Osteocyte (in vitro differentiated cells): ENCODE measurements around the gene CREB3L2. TPM values are rescaled to one million over a fixed set of nuclear protein-coding genes. Genes with fewer than 3 reads are reported as not detected.
A peak's percentile ranks its signal among the peaks of the same experiment; 100 is the strongest.
"Not testable (repeated sequence)": the region's sequence is repeated elsewhere in the genome, so short reads cannot be mapped to it uniquely, and the experiment has no call there.

Experiments used
- DNase-seq: peaks from one replicate; pipeline ENCODE4 v3.0.0; 2021; ENCODE audit warnings: mixed read lengths; ENCODE audit not compliant: unreplicated experiment; ENCODE audit errors: extremely low spot score
- H3K27ac Mint-ChIP-seq: one replicate; pipeline ENCODE4 v1.8.0; 2021; ENCODE audit warnings: mild to moderate bottlenecking, mixed read lengths; ENCODE audit not compliant: unreplicated experiment
- H3K27me3 Mint-ChIP-seq: one replicate; pipeline ENCODE4 v1.8.0; 2021; ENCODE audit warnings: mixed read lengths; ENCODE audit not compliant: unreplicated experiment
- H3K36me3 Mint-ChIP-seq: one replicate; pipeline ENCODE4 v1.8.0; 2021; ENCODE audit warnings: mixed read lengths; ENCODE audit not compliant: unreplicated experiment
- H3K4me1 Mint-ChIP-seq: one replicate; pipeline ENCODE4 v1.8.0; 2021; ENCODE audit warnings: mixed read lengths; ENCODE audit not compliant: unreplicated experiment
- H3K4me3 Mint-ChIP-seq: one replicate; pipeline ENCODE4 v1.8.0; 2021; ENCODE audit warnings: mild to moderate bottlenecking, moderate library complexity, mixed read lengths; ENCODE audit not compliant: unreplicated experiment
- H3K9me3 Mint-ChIP-seq: one replicate; pipeline ENCODE4 v1.8.0; 2021; ENCODE audit warnings: mixed read lengths; ENCODE audit not compliant: unreplicated experiment
- CTCF ChIP-seq: fragments of 200-600 bp; sonication (generic); IDR thresholded peaks from 2 replicates; pipeline ENCODE4 v1.5.0; 2021; ENCODE audit warnings: antibody characterized with exemption, mild to moderate bottlenecking, moderate library complexity
- total RNA-seq: library from RNA; stranded (reverse); gene quantifications from 2 replicates; pipeline ENCODE4 v1.2.1, GENCODE V29; 2021

CREB3L2 gene
- total RNA-seq, 1 donor from 2014 or later: 144 TPM

- Mint-ChIP-seq H3K27ac (peak overlapping the region; percentile 76), H3K9me3 (no peaks in the 10 kb centered on the region), H3K4me3 (no peak overlapping the region), H3K36me3 (peaks cover 43% of the 10 kb centered on the region), H3K27me3 (no peaks in the 10 kb centered on the region), H3K4me1 (peaks cover 35% of the 10 kb centered on the region)
- no peak for DNase-seq
- no peak for TF ChIP-seq CTCF
These were observed 85.3 kb downstream of the CREB3L2 start for GRCh38 chr7:137916564-137916963.

GRCh38 chr7:137915266-137915665 is 86.6 kb downstream of the CREB3L2 start:
- Mint-ChIP-seq H3K36me3 (peaks cover 39% of the 10 kb centered on the region), H3K4me3 (no peak overlapping the region), H3K9me3 (no peaks in the 10 kb centered on the region), H3K4me1 (peaks cover 24% of the 10 kb centered on the region), H3K27ac (no peak overlapping the region), H3K27me3 (no peaks in the 10 kb centered on the region)
- TF ChIP-seq CTCF: no peak
- no peak for DNase-seq

- Mint-ChIP-seq H3K36me3 (peaks cover 46% of the 10 kb centered on the region), H3K9me3 (no peaks in the 10 kb centered on the region), H3K27ac (no peak overlapping the region), H3K4me1 (peaks cover 20% of the 10 kb centered on the region), H3K27me3 (no peaks in the 10 kb centered on the region), H3K4me3 (no peak overlapping the region)
- TF ChIP-seq CTCF: no peak
- no peak for DNase-seq
These were observed 87.9 kb downstream of the CREB3L2 start for GRCh38 chr7:137913985-137914384.

- Mint-ChIP-seq H3K4me3 (no peak overlapping the region), H3K27me3 (no peaks in the 10 kb centered on the region), H3K27ac (no peak overlapping the region), H3K36me3 (peaks cover 62% of the 10 kb centered on the region), H3K4me1 (no peaks in the 10 kb centered on the region), H3K9me3 (no peaks in the 10 kb centered on the region)
- no peak for DNase-seq
- TF ChIP-seq CTCF: no peak
These were observed 92.8 kb downstream of the CREB3L2 start for GRCh38 chr7:137909042-137909441.

- TF ChIP-seq CTCF: no peak
- Mint-ChIP-seq H3K4me3 (no peak overlapping the region), H3K4me1 (peaks cover 5% of the 10 kb centered on the region), H3K27me3 (no peaks in the 10 kb centered on the region), H3K36me3 (peaks cover 65% of the 10 kb centered on the region), H3K9me3 (no peaks in the 10 kb centered on the region), H3K27ac (no peak overlapping the region)
- no peak for DNase-seq
These were observed 93.8 kb downstream of the CREB3L2 start for GRCh38 chr7:137908106-137908505.

- peaks cover 60% of the 10 kb centered on the region for H3K36me3 Mint-ChIP-seq
- not testable (repeated sequence) for H3K27me3 Mint-ChIP-seq, H3K9me3 Mint-ChIP-seq, H3K4me3 Mint-ChIP-seq, H3K4me1 Mint-ChIP-seq, H3K27ac Mint-ChIP-seq, DNase-seq
These were observed 95.2 kb downstream of the CREB3L2 start for GRCh38 chr7:137906636-137907035.
